Stimulated activated naive CD4-positive, alpha-beta T cell treated with Interleukin-2 at 50 U/mL for 16 hours (primary cell): ENCODE measurements around the gene NEURL4.

Source experiments
- DNase-seq: peaks from one replicate; lab custom pipeline; 2025; lab: John Stamatoyannopoulos, UW

NEURL4 gene

GRCh38 chr17:7279448-7279847 is 49.7 kb downstream of the NEURL4 start:
- DNase-seq: no peak

- DNase-seq: no peak
Measured at GRCh38 chr17:7266784-7267183, 62.4 kb downstream of the NEURL4 start.
